Stimulated activated CD4-positive, alpha-beta T cell treated with anti-CD3 and anti-CD28 coated beads, Interleukin-15, amount 100 ng/mL, for 24 hours (primary cell): ENCODE measurements around the gene PGAP1.
"Not testable (repeated sequence)": the region's sequence is repeated elsewhere in the genome, so short reads cannot be mapped to it uniquely, and the experiment has no call there.

Source experiments
- DNase-seq: peaks from one replicate; pipeline ENCODE4 v3.0.0-alpha.2; 2020

PGAP1 gene

DNA sequence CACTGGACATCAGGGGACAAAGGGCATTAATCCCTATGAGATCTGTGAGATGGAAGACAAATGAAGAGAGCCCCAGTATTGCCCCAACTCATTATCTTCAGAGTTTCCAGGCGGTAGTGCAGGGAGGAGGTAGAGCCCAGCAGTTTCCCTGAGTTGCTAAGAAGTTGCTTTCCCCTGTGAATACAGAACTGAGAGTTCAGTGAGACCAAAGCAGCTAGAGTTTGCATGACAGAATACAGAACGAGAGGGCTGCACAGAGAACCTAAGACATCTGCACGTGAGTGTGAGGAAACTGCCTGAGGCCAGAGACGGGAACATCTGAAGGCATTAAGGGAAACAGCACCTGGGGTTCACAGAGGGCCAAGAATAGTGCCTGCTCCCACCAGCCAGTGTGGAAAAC, 18.1 kb upstream of the PGAP1 start:
- no peak for DNase-seq

DNA sequence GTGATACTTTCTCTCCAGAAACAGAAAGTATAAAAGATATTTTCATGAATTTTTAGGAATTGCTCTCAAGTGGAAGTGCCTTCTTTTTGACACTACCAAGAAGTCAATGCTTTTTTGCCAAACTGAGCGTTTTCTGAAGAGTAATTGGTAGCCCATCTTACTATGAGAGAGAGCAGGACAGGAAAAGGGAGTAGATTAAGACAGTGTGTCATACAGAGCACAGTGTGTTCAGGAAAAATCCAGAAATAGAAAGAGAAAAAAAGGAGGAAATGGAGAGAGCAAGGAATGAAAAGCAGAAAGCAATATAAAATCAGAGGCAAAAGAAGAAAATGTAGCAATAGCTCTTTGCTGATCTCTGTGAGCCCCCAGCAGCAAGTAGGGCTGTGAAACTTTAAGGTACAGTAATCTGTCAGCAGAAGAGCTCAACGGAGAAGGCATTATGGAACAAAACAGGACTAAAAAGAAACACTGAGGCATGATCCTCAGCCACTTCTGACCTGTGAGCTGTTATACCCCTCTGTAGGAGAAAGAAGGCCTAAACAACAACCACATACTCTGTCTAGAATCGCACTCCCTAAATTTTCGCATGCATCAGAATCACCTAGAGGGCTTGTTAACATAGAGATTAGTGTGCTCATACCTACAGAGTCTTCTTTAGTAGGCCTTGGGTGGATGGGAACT, 15.0 kb upstream of the PGAP1 start:
- no peak for DNase-seq

DNA sequence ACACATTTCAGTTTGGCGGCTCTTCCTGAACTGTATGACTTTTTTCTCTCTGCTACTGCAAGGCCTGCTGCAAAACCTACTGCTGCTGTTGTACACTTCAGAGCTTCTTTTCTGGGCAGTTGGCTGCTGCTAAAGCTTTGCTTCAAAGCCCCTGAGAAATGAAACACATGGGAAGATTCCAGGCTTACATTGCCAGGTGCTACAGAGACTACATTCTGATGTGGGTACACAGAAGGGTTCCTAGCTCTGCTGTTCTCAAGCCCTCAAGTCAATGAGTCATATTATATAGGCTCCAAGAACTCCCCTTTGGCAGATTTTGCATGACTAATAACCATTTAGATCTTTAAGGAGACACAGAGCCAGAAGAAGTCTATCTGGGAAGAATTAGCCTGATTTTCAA, 12.9 kb upstream of the PGAP1 start:
- DNase-seq: no peak

DNA sequence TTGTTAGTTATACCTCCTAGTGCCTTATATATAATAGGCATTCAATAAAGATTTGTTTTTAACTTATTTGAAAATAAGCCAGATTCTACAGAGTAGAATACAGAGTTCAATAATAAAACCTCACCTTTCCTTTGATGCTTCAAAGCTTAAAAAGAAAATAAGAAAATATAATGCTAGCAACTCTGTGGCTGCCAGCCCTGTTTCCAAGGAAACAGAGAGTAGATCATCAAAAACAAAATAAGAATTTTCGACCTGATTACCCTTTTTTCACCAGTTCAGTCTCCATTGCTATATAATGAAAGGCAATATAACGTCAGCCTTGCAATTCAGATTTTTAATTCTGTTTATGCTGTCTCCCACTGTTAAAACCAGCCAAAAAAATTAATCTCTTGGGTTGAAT, 8.9 kb upstream of the PGAP1 start:
- DNase-seq: no peak

DNA sequence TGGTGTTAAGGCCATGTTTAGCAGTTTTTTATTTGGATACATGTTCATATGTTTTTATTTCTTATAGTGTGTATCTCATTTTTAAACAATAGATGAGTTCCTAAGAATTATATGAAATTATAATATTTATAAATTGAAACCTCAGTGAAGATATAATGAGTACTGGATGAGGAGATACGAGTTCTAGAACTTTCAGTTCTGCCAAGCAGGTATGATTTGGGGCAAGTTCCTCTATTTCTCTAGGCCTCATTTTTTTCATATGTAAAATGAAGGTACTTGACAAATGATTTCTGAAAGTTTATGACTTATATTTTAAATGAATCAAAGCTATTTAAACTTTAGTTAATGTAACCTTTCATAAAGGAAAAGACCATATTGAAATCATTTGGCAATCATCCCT, 8.2 kb upstream of the PGAP1 start:
- no peak for DNase-seq

DNA sequence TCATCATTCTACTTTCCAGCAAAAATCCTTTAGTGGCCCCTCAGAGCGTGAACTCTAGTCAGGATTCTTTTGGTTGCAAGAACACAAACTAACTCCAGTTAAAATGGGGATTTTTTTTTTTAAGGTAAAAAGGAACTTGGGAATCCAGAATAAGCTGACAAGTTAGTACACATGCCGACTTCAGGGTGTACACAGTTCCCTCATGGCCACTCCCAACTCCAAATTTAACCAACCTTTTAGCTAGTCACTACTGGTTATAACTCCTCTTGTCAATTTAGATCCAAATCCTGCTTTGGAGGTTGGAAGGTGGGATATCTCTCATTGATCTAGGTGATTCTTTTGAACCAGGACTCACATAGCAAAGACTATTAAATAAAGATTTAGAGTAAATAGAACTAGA, 5.0 kb upstream of the PGAP1 start:
- no peak for DNase-seq

DNA sequence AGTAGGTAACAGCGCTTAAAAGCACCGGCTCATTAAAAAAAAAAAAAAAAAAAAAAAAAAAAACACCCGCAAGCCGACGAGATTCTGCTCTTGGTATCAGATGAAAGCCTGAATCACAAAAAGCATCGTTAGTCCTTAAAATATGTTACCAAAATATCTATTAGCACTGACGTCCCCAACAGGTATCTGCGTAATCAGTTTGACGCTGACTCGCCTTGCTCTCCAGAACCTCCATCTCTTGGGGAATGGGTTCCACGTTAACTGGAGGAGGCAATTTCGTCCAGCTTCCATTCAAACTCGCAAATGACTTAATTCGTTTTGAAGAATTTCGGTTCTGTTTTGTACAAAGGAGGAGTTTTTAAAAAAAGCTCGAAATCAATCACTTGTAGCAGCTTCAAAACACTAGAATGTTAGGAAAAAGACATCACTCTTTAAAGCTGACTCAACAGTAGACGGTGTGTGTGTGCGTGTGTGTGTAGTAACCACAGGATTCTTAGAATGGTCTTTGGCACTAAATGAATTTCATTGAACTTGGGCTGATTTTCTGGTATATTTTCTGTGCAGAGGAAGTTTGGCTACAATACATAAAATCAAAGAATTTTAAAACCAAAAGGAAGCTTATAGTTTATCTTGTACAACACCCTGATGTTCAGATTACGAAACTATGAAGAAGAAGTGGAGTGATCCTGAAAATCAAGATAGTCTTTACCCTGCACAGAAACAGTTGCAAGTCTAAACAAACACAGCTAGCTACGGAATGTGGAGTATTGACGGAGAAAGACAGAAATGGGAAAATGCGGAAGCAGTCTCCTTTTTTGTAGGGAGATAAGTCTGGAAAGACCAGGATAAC, 1.1 kb upstream of the PGAP1 start:
- peak; percentile 65 for DNase-seq

DNA sequence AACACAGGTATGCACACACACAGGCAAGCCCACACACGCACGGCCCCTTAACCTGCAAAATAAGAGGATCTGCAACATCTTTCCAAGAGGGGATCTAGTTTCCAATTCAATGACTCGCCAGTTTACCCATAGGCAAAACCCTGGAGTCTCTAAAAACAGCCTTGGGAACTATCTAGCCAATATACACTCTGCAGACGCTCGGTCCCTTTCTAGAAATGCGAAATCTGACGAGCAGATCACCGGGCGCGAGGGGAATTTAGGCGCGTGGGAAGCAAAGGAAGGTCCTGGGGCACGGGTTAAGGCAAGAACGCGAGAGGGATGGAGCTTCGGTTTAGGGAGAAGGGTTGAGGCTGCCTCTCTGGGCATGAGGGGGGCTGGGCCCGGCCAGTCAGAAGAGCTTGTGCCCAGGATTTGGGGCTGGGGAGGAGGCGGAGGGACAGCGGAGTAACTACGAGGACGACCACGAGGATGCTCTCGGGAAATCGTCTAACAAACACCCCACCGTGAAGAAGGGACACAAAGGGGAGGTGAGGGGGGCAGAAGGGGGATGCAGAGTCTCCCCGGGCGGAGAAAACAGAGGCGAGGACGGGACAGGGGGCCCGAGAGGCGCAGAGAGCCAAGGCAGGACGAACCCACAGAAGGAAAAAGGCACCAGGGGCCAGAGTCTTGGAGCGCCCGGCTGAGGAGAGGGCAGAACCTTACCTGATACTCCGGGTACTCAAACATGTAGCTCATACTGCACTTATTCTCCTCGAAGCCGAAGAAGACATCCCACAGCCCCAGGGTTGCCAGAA, 542 bp downstream of the PGAP1 start:
- DNase-seq: peak; percentile 49

DNA sequence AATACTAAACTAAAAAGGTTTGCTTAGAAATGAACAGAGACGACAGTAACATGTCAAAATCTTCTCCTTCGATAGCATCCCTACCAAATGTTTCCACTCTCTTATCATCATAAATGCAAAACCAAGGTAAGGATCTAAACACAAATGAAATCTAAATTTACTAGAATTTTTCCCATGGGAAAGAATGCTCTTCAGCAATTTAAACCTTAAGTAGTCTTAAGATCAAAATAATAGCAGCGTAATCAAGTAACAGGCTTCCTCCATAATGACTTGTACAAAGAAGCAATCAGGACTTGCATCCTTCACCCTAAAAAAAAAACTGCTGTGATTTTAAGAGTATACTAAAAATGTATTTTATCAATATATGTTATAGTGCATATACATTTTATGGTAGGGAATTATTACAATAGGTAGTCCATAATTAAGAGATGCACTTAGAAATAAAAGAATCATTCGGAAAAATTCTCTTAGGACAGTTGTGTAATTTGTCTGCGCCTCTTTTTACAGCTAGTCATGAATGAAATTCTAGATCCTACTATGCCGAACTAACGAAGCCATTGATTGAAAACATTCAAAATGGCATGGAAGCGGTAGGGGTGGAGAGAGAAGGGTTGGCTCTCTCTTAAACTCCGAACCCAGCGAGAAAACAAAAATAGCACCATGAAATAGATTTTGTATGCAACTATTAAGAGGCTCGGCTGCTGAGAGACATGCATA, 1.3 kb downstream of the PGAP1 start:
- no peak for DNase-seq

DNA sequence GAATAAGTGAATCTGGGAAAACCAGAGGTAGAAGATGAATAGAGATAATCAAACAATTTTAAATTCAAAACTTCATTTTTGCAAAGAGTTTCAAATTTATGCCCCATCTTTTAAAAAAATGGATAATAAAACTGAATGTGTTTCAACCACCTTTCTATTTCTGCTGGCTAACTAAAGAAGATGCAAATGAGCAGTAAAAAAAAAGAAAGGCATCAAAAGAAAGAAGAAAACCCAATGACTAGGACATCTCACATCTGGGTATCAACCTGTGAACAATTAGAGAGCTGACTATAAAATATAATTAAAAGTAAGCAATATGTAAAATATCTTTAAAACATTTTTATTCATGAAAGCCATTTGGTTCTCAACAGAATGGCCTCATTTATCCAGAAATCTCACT, 2.5 kb downstream of the PGAP1 start:
- no peak for DNase-seq

DNA sequence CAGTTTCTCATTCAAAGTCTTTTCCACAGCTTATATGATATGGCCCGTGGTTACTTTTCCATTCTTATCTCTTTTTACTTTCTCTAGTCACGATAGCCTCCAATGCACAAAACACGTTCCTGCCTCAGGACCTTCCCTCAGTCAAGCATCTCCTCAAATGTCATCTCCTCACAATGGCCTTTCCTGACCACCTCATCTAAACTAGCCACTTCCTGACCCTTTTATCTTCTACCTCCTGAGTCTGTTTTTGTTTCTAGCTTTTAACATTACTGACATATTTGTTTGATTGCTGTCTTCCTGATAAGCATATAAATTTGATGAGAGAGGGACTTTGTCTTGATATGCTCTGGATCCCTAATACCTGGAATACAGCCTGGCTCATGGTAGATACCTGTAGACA, 7.6 kb downstream of the PGAP1 start:
- DNase-seq: no peak

DNA sequence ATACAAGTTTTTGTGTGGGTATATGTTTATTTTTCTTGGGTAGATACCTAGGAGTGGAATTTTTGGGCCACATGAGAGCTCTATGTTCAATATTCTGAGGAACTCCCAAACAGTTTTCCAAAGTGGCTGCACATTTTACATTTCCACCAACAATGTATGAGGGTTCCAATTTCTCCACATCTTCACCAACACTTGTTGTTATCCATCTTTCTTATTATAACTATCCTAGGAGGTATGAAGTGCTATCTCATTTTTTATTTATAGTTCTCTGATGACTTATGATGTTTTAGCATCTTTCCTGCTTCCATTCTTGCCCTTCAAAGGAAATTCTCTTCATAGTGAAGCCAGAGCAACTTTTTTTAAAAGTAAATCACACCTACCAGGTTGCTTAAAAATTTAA, 8.7 kb downstream of the PGAP1 start:
- DNase-seq: no peak

DNA sequence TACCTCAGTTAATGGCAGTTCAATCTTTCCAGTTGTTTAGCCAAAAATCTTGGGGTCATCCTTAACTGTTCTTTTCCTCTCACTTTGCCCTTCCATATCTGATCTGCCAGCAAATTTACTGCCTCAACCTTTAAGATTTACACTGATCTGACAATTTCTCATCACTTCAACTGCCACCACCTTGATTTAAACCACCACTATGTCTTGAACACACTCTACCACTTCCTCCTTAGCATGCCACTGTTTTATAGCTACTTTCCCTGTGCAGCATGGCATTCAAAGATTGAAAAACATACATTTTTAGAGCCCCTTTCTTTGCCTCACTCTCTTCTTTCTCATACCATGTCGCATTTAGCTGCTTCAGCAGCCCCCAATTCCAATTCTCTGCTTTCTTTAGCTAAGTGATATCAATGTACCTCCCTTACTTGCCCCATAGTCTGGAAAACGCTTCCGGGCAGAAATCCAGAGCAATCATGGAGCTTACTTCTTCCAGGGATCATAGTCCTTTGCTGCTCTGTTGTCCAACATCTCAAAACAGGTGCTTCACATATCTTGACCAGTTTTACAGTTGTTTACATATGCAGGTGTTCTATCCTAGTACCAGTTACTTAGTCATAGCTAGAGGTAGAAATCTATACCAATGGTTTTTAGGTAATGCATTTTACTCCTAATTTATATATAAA, 10.9 kb downstream of the PGAP1 start:
- DNase-seq: no peak

DNA sequence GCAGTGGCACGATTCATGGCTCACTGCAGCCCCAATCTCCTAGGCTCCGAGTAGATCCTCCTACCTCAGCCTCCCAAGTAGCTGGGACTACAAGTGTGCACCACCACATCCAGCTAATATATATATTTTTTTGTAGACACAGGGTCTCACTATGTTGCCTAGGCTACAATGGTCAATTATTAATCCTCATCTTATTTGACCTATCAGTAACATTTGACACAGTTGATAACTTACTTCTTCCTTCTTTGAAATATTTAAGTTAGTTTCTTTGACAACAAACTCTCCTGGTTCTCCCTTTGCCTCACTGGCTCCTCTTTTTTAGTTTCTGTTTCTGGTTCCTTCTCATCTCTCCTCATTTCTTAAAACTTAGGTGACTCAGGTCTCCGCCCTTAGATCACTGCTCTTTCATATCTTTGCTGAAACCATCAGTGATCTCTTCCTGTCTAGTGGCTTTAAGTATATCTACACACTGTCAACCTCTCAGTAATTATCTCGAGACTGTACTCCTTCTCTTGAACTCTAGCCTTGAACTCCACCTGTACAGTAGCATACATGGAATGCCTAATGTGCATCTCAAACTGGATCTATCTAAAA, 11.5 kb downstream of the PGAP1 start:
- peak; percentile 15 for DNase-seq

DNA sequence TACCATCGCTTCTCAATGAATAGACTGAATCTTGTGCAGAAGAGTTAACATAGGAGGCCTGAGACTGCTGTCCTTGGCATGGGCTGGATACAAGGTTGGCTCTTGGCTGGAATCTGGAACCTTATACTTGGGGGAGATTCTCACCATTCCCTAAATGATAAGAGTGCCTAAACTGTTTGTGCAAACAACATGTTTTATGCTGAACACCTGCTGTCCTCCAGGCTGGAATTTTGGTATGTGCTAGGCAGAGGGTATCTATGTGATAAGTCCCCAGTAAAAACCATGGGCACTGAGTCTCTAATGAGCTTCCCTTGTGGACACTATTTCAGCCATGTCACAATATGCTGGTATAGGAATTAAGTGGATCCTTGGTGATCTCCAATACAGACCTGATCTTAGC, 12.8 kb downstream of the PGAP1 start:
- DNase-seq: no peak

DNA sequence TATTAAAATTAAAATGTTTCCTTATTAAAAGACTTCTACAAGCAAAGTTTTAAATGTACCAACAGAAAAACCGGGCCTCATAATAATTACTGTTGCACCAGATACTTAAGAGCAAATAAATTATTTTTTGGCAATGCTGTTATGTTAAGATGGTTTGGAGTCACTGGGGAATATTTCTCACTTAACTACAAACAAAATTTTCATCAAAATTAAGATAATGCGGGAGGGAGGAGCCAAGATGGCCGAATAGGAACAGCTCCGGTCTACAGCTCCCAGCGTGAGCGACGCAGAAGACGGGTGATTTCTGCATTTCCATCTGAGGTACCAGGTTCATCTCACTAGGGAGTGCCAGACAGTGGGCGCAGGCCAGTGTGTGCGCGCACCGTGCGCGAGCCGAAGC, 21.1 kb downstream of the PGAP1 start:
- DNase-seq: not testable (repeated sequence)

DNA sequence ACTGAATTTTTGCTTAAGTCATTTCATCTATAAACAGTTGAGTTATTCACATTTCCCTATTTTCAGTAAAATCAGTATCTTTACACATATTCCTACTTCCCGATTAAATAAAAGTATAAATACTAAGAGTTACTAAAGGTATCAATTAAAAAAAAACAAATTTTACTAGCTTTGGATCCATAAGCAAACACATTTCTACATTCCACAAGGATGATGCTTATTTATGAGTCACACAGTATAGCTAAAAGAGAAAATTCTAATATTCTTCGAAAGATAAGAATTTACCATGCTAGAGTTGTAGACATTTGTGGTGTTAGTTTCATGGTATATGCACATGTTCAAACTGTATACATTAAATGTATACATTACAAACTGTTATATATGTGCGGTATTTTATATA, 23.7 kb downstream of the PGAP1 start:
- DNase-seq: no peak

DNA sequence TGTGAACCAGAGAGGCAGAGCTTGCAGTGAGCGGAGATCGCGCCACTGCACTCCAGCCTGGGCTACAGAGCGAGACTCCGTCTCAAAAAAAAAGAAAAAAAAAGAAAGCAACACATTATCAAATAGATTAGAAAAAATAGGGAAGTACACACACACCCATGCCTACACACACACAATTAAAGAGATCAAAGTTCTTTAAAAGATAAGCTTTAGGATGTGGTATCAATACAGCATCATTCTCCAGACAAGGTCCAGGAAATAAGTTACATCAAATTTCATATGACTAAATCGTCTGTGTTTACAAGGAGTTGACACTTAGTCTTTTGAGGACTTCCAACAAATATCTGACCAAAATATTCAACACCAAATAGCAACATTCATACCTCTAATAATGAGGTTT, 25.7 kb downstream of the PGAP1 start:
- DNase-seq: no peak

DNA sequence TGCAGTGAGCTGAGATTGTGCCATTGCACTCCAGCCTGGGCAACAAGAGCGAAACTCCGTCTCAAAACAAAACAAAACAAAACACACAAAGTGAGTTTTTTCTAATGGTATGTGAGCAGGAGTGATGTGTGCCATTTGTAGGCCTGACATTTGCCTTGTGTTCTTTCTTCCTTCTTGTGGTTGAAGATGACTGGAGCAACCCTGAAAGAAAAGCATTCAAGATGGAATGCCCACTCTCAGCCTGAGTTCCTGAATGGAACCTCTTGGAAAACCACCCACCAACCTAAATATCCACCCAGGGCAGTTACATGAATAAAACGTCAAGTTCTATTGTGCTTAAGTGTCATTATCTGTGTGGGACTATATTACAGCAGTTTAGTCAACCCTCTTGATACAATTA, 26.5 kb downstream of the PGAP1 start:
- no peak for DNase-seq

DNA sequence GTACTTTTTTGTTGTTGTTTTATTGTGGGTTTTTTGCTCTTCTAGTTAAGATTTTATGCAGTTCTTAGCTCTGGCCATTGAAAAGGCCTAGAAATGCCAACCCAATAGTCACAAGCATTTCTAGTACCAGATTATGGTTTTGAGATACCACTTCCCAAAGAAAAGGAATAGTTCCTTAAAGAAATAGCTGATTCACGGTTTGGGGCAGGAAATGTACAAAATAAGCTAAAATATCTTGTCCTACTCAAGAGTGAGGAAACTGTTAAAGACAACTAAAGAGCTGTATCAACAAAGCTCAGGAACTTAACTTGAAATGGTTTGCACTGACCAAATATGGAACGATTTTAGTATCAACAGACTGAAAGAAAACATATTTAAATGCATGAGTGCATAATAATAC, 35.4 kb downstream of the PGAP1 start:
- DNase-seq: no peak

DNA sequence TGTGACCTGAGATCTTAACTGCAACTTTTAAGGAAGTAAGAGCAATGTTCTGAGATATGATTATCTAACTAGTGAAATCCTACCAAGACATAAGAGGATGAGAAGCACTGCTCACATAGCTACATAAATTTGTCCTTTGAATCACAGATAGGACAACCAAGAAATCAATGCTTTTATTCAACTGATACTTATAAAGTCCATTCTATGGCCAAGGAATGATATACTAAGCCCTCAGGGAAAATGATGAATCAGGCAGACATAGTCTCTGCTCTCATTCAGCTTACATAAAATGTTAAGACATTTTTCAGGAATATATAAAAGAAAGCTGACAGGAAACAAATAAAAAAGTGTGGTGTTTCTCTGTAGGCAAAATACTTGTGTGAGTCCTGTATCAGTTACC, 39.1 kb downstream of the PGAP1 start:
- no peak for DNase-seq

DNA sequence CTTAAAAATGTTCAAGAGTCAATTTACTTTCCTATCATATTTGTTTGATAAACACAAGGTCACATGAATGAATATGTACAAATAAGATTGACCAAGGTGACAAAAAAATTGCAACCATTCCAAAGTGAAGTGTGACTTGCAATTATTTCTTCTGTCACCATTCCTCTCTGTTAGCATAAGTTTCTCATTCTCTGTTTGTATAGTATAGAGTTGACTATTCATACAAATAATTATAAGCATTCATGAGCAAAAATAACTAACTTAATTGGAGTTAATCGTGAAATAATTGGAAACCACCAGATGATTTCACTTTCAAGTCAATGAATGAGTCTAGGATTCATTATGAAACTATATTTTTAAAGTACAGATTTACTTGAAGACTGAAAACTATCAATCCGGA, 42.1 kb downstream of the PGAP1 start:
- DNase-seq: no peak
